GM12873 (cell line): ENCODE data around the gene WDR83.

Source experiments
- CTCF ChIP-seq: IDR thresholded peaks from 2 replicates; pipeline ENCODE4 v1.5.1; 2012; ENCODE audit warnings: low read depth, mild to moderate bottlenecking, moderate library complexity, low read length, control low read depth; ENCODE audit not compliant: insufficient read depth; ENCODE audit errors: missing control alignments

WDR83 gene

GRCh38 chr19:12720296-12720695 is 53.7 kb downstream of the WDR83 start:
- no peak for TF ChIP-seq CTCF

- no peak for TF ChIP-seq CTCF
These were observed 54.4 kb downstream of the WDR83 start for GRCh38 chr19:12720851-12721655.

GRCh38 chr19:12721656-12722565 is 55.3 kb downstream of the WDR83 start:
- no peak for TF ChIP-seq CTCF

- no peak for TF ChIP-seq CTCF
These were observed 56.2 kb downstream of the WDR83 start for GRCh38 chr19:12722566-12723380.

GRCh38 chr19:12723381-12723640 is 56.7 kb downstream of the WDR83 start:
- TF ChIP-seq CTCF: no peak

DNA sequence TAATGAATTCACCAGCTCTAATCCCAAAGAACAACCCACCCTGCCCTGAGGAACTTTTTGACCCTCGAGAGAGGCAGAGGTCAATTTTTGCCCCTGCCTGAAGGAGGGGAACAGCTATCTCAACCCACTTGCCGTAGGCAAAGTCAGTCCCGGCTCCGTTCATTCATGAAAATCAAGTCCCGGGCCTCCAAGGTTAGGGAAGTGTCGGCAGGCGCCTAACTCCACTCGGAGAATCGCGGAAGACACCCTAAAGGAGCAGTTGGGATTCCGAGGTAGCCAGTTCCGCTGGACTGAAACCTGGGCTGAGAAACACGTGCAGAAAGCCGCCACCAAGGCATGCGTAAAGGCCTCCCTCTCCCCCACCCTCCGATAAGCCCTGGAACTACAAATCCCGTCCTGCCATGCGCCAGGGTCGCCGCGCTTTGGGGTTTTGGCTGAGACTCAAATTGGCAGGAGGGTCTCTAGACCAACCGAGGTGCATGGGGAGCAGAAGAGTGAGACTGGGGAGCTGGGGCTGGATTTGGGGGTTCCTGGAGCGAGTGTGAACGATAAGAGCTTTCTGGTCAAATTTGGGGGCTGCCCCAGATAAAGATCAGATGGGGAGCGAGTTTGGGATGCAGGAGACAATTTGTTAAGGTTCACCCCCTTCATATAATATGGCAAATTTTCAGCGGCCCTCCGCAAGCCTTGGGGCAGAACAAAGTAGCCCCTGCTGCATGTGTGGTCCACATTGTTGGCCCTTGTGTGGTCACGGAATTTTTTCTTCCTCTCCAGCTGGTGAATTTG is 57.2 kb downstream of the WDR83 start, which contains the start of gene TNPO2:
Gene TNPO2 (minus strand): TSS at position 292 of the 786 bp plus-strand sequence. CDS start 2,955 bp downstream, outside the sequence.
- no peak for TF ChIP-seq CTCF
